ENCODE data around the gene CENPQ.

Gene CENPQ

GRCh38 chr6:49506569-49507111, 43.5 kb downstream of the CENPQ start:
- DNase-seq (ENCODE audit: low spot score): no peak

GRCh38 chr6:49509342-49509741, 46.2 kb downstream of the CENPQ start:
- DNase-seq (ENCODE audit: low spot score): no peak

- DNase-seq (ENCODE audit: low spot score): no peak
These were observed 50.2 kb downstream of the CENPQ start for GRCh38 chr6:49513153-49513989.

GRCh38 chr6:49514571-49515484, 51.7 kb downstream of the CENPQ start:
- DNase-seq (ENCODE audit: low spot score): no peak

GRCh38 chr6:49515485-49516146, 52.4 kb downstream of the CENPQ start:
- no peak for DNase-seq (ENCODE audit: low spot score)

- DNase-seq (ENCODE audit: low spot score): no peak
These were observed 53.0 kb downstream of the CENPQ start for GRCh38 chr6:49516147-49516505.

GRCh38 chr6:49517919-49518318, 54.7 kb downstream of the CENPQ start:
- DNase-seq (ENCODE audit: low spot score): no peak

- no peak for DNase-seq (ENCODE audit: low spot score)
These were observed 56.5 kb downstream of the CENPQ start for GRCh38 chr6:49519660-49520059.

- no peak for DNase-seq (ENCODE audit: low spot score)
These were observed 59.8 kb downstream of the CENPQ start for GRCh38 chr6:49522710-49523593.

- DNase-seq (ENCODE audit: low spot score): no peak
These were observed 60.7 kb downstream of the CENPQ start for GRCh38 chr6:49523901-49524300.

GRCh38 chr6:49524541-49524940, 61.4 kb downstream of the CENPQ start:
- DNase-seq (ENCODE audit: low spot score): no peak

GRCh38 chr6:49526598-49526997, 63.4 kb downstream of the CENPQ start:
- no peak for DNase-seq (ENCODE audit: low spot score)

- no peak for DNase-seq (ENCODE audit: low spot score)
These were observed 64.2 kb downstream of the CENPQ start for GRCh38 chr6:49527320-49527719.

GRCh38 chr6:49528571-49528970, 65.4 kb downstream of the CENPQ start:
- no peak for DNase-seq (ENCODE audit: low spot score)

GRCh38 chr6:49530141-49530776, 67.1 kb downstream of the CENPQ start:
- DNase-seq (ENCODE audit: low spot score): no peak

- DNase-seq (ENCODE audit: low spot score): peak; percentile 69
These were observed 68.8 kb downstream of the CENPQ start for GRCh38 chr6:49531774-49532569.

GRCh38 chr6:49535795-49536194, 72.6 kb downstream of the CENPQ start:
- no peak for DNase-seq (ENCODE audit: low spot score)

- DNase-seq (ENCODE audit: low spot score): no peak
These were observed 75.9 kb downstream of the CENPQ start for GRCh38 chr6:49539102-49539501.

GRCh38 chr6:49540614-49541013, 77.4 kb downstream of the CENPQ start:
- DNase-seq (ENCODE audit: low spot score): no peak

GRCh38 chr6:49541210-49541724, 78.1 kb downstream of the CENPQ start:
- DNase-seq (ENCODE audit: low spot score): peak; percentile 35

All from GM03348 (cell line).